H1 (cell line): ENCODE data around the gene TACC2. TPM values are rescaled to one million over a fixed set of nuclear protein-coding genes. Genes with fewer than 3 reads are reported as not detected.

ENCODE experiments used
- CHD7 ChIP-seq: fragments of 300-600 bp; sonication (generic); IDR thresholded peaks from 2 replicates; pipeline ENCODE4 v1.7.1; 2012; ENCODE audit warnings: low read length, moderate library complexity, mild to moderate bottlenecking, inconsistent platforms; ENCODE audit not compliant: insufficient replicate concordance
- polyA plus RNA-seq, 7 experiments: library from polyadenylated mRNA; depleted of rRNA in 3 of 7; stranded (reverse) in 5 of 7; unstranded in 2 of 7; fragments of >200 nt in 5 of 7; fragments of 200-250 nt in 2 of 7; gene quantifications; 1 replicate in 5 of 7; 2 replicates in 1 of 7; 4 replicates in 1 of 7; pipeline versions ENCODE4 v1.2.1 to v1.2.3, GENCODE V29; 2011 to 2013; ENCODE audit warnings: missing spikeins in 2 of 7, mixed read lengths in 2 of 7
- total RNA-seq: library from RNA; stranded (reverse); fragmentation: NEBNext Ultra II Directional; extraction: Animal tissue kit (Norgen Biotek cat#: 25700); gene quantifications from 2 replicates; pipeline ENCODE4 v1.2.1, GENCODE V29; 2021

TACC2 gene
- total and polyA plus RNA-seq, 2 of the 8 experiments (the other 6 are each of a cell fraction or from before 2014, with no cell fraction given) = 21.2 to 46.6 TPM

- peak; percentile 73 for TF ChIP-seq CHD7
Observed at GRCh38 chr10:122178655-122179054, 189.7 kb downstream of the TACC2 start (continued).
